MM.1S (cell line): Measurements from ENCODE around the gene FOXC1.

Experiments
- DNase-seq: peaks from one replicate; pipeline ENCODE4 v3.0.0-alpha.2; 2015
- H2AFZ ChIP-seq: fragments of 300-600 bp; sonication (generic); 2 replicates; pipeline ENCODE4 v1.6.0; 2016; ENCODE audit warnings: antibody characterized with exemption, low read length
- H3F3A ChIP-seq: fragments of 300-600 bp; sonication (generic); 2 replicates; pipeline ENCODE4 v1.6.1; 2016; ENCODE audit warnings: mild to moderate bottlenecking, antibody characterized with exemption, low read length, moderate library complexity, mixed read lengths; ENCODE audit not compliant: insufficient read depth
- H3K27ac ChIP-seq: fragments of 300-600 bp; sonication (generic); 2 replicates; pipeline ENCODE4 v1.5.1; 2016; ENCODE audit warnings: mild to moderate bottlenecking, low read length
- H3K27me3 ChIP-seq: fragments of 300-600 bp; sonication (generic); replicated peaks from 2 replicates; pipeline ENCODE4 v1.6.0; 2016; ENCODE audit warnings: low read length; ENCODE audit not compliant: insufficient read depth
- H3K36me3 ChIP-seq: fragments of 300-600 bp; sonication (generic); replicated peaks from 2 replicates; pipeline ENCODE4 v1.6.1; 2016; ENCODE audit warnings: mild to moderate bottlenecking, low read length, mixed read lengths; ENCODE audit not compliant: insufficient read depth
- H3K4me1 ChIP-seq: fragments of 300-600 bp; sonication (generic); 2 replicates; pipeline ENCODE4 v1.6.1; 2016; ENCODE audit warnings: low read length, mixed read lengths
- H3K4me2 ChIP-seq: fragments of 300-600 bp; sonication (generic); 2 replicates; pipeline ENCODE4 v1.6.0; 2016; ENCODE audit warnings: low read depth, low read length
- H3K4me3 ChIP-seq: fragments of 300-600 bp; sonication (generic); 2 replicates; pipeline ENCODE4 v1.5.1; 2016; ENCODE audit warnings: low read length, mixed read lengths
- H3K79me2 ChIP-seq: fragments of 300-600 bp; sonication (generic); 2 replicates; pipeline ENCODE4 v1.6.1; 2016; ENCODE audit warnings: mixed run types, low read length, mixed read lengths
- H3K9ac ChIP-seq: fragments of 300-600 bp; sonication (generic); 2 replicates; pipeline ENCODE4 v1.6.1; 2016; ENCODE audit warnings: low read length, mixed read lengths
- H3K9me2 ChIP-seq: fragments of 300-600 bp; sonication (generic); replicated peaks from 2 replicates; pipeline ENCODE4 v1.6.1; 2016; ENCODE audit warnings: mild to moderate bottlenecking, low read length, mixed read lengths; ENCODE audit not compliant: insufficient read depth
- H3K9me3 ChIP-seq: fragments of 300-600 bp; sonication (generic); replicated peaks from 2 replicates; pipeline ENCODE4 v1.6.1; 2016; ENCODE audit warnings: mild to moderate bottlenecking, low read length, mixed read lengths; ENCODE audit not compliant: insufficient read depth
- H4K20me1 ChIP-seq: fragments of 300-600 bp; sonication (generic); 2 replicates; pipeline ENCODE4 v1.6.1; 2016; ENCODE audit warnings: mild to moderate bottlenecking, low read length, moderate library complexity, mixed read lengths; ENCODE audit not compliant: insufficient read depth
- CTCF ChIP-seq: fragments of 300-600 bp; sonication (generic); IDR thresholded peaks from 2 replicates; pipeline ENCODE4 v1.5.1; 2016; ENCODE audit warnings: antibody characterized with exemption, low read length, mixed read lengths
- EZH2 ChIP-seq: fragments of 300-600 bp; sonication (generic); optimal IDR thresholded peaks from 2 replicates; pipeline ENCODE3; 2017; ENCODE audit warnings: low read depth, mild to moderate bottlenecking, antibody characterized with exemption, low read length, mixed read lengths
- EZH2phosphoT487 ChIP-seq: fragments of 300-600 bp; sonication (generic); IDR thresholded peaks from 2 replicates; pipeline ENCODE4 v1.6.1; 2018; ENCODE audit warnings: antibody characterized with exemption, low read length

The FOXC1 gene

DNA sequence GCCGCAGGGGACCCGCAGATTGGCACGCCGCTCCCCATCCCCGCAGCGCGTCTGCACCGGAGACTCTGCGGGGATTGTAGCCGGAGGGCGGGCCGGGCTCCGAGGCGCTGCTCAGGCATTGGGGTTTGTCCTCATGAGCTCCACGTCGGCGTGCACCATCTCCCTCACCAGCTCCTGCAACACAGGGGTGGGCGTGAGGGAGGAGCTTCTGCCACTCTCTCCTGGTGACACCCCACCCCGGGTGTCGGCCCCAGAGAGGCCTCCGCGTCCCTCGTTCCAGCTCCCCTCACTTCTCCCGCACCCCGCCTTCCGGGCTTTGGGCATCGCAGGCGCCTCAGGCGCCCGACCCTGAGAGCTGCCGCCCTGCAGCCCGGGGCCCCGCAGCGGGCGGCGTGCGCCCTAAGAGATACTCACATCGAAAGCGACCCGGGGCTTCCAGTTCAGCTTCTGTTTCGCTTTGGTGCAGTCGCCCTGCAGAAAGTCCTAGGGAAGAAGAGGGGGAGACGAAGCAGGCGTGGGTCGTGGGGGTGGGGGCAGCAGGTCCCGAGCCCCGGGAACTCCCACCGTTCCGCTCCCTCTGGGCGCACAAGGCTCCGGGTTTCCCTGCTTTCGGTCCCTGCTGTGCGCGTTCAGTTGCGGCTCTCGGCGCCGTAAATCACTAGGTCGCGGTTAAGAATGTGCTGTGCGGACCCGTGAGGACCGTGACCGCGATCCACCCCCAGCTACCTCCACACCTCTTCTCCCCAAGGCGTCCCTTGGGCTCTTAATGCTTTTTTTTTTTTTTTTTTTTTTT is 14.5 kb downstream of the FOXC1 start:
- Histone ChIP-seq H3K4me1 (no peaks in the 10 kb centered on the region), H3K4me3 (no peak overlapping the region), H3K9ac (no peak overlapping the region), H3K36me3 (no peaks in the 10 kb centered on the region), H4K20me1 (no peaks in the 10 kb centered on the region), H3K79me2 (no peaks in the 10 kb centered on the region), H2AFZ (no peak overlapping the region), H3K27me3 (no peaks in the 10 kb centered on the region), H3K9me2 (no peaks in the 10 kb centered on the region), H3F3A (no peaks in the 10 kb centered on the region), H3K9me3 (no peaks in the 10 kb centered on the region), H3K27ac (no peak overlapping the region), H3K4me2 (no peak overlapping the region)
- TF ChIP-seq EZH2 (no peak), CTCF (no peak), EZH2phosphoT487 (no peak)
- DNase-seq: no peak

GRCh38 chr6:1624851-1625781 is 15.4 kb downstream of the FOXC1 start:
- Histone ChIP-seq H3K4me2 (no peak overlapping the region), H3K4me1 (no peaks in the 10 kb centered on the region), H3K27me3 (no peaks in the 10 kb centered on the region), H3K9ac (no peak overlapping the region), H3K27ac (no peak overlapping the region), H3K79me2 (no peaks in the 10 kb centered on the region), H3K4me3 (no peak overlapping the region), H4K20me1 (no peaks in the 10 kb centered on the region), H2AFZ (no peak overlapping the region), H3K9me2 (no peaks in the 10 kb centered on the region), H3K9me3 (no peaks in the 10 kb centered on the region), H3K36me3 (no peaks in the 10 kb centered on the region), H3F3A (no peaks in the 10 kb centered on the region)
- TF ChIP-seq EZH2 (no peak), EZH2phosphoT487 (no peak)
- DNase-seq: no peak

- TF ChIP-seq EZH2phosphoT487 (no peak), CTCF (no peak), EZH2 (no peak)
- Histone ChIP-seq H3K4me1 (no peaks in the 10 kb centered on the region), H3K9me3 (no peaks in the 10 kb centered on the region), H3K9ac (no peak overlapping the region), H3K9me2 (no peaks in the 10 kb centered on the region), H3K27ac (no peak overlapping the region), H3K4me2 (no peak overlapping the region), H3F3A (no peaks in the 10 kb centered on the region), H3K4me3 (no peak overlapping the region), H3K79me2 (no peaks in the 10 kb centered on the region), H3K36me3 (no peaks in the 10 kb centered on the region), H3K27me3 (no peaks in the 10 kb centered on the region), H2AFZ (no peak overlapping the region), H4K20me1 (no peaks in the 10 kb centered on the region)
- DNase-seq: no peak
Observed at GRCh38 chr6:1625794-1626435, 16.2 kb downstream of the FOXC1 start.
